Upper lobe of left lung (tissue), 6 donors: ENCODE measurements around the gene SPTBN1. TPM values are rescaled to one million over a fixed set of nuclear protein-coding genes. Genes with fewer than 3 reads are reported as not detected.

Experiments
- ATAC-seq, 2 donors: fragments of 200-7000 bp; cut with Tn5 transposase; one replicate each; pipeline ENCODE4 v1.9.1; 2022; ENCODE audit warnings: mild to moderate bottlenecking in 2 of 2, moderate library complexity in 2 of 2; ENCODE audit not compliant: low FRiP score in 2 of 2
- DNase-seq, 2 donors: peaks; one replicate each; pipeline ENCODE4 v3.0.0-alpha.2; 2019 to 2020
- H3K27ac ChIP-seq, 4 donors: fragments of 200-600 bp; sonication (generic); one replicate each; pipeline ENCODE4 v1.5.1; 2016 to 2019
- H3K27me3 ChIP-seq, 4 donors: fragments of 200-600 bp; sonication (generic); one replicate each; pipeline ENCODE4 v1.5.1; 2017 to 2019
- H3K36me3 ChIP-seq, 4 donors: fragments of 200-600 bp; sonication (generic); one replicate each; pipeline ENCODE4 v1.5.1; 2016 to 2019
- H3K4me1 ChIP-seq, 4 donors: fragments of 200-600 bp; sonication (generic); one replicate each; pipeline ENCODE4 v1.5.1; 2018 to 2019
- H3K4me3 ChIP-seq, 4 donors: fragments of 200-600 bp; sonication (generic); one replicate each; pipeline ENCODE4 v1.5.1; 2017 to 2019; ENCODE audit warnings: mild to moderate bottlenecking in 2 of 4, moderate library complexity in 1 of 4
- H3K9me3 ChIP-seq, 4 donors: fragments of 200-600 bp; sonication (generic); one replicate each; pipeline ENCODE4 v1.5.1; 2018 to 2019
- EP300 ChIP-seq, 4 donors: sonication (generic); formaldehyde crosslinking; IDR thresholded peaks; one replicate each; pipeline ENCODE4 v1.5.1; 2017; ENCODE audit warnings: antibody characterized with exemption in 4 of 4, control low read depth in 2 of 4
- POLR2A ChIP-seq, 4 donors: fragments of 450-650 bp; IDR thresholded peaks; one replicate each; pipeline ENCODE4 v1.5.1; 2016 to 2017; ENCODE audit warnings: antibody characterized with exemption in 4 of 4, mild to moderate bottlenecking in 2 of 4
- POLR2AphosphoS5 ChIP-seq, 2 donors: sonication (generic); formaldehyde crosslinking; IDR thresholded peaks; one replicate each; pipeline ENCODE4 v1.5.1; 2017; ENCODE audit warnings: antibody characterized with exemption in 2 of 2
- WGBS, 2 donors: methylation state at CpG; one replicate each; pipeline ENCODE4 v1.1.5; 2017 to 2018; 5-methylcytosine and 5-hydroxymethylcytosine counted together
- total RNA-seq, 6 donors: library from RNA; depleted of rRNA in 4 of 6; stranded (reverse); fragments of >200 nt in 4 of 6; gene quantifications; one replicate each; pipeline versions ENCODE4 v1.1.0 to v1.2.1, GENCODE V29; 2016 to 2021
- TF ChIP-seq, protein P1 (sequence below), 6 experiments: fragments of 450-650 bp in 4 of 6; fragments of 200-600 bp in 2 of 6; sonication (generic) in 2 of 6; IDR thresholded peaks; one replicate each; pipeline ENCODE4 v1.5.1; 2016 to 2019; ENCODE audit warnings: antibody characterized with exemption in 6 of 6
- donor health status: DM: no; HTN: no; CAD: no; lungs with moderate emphysema.
- donor health status: DM: no; HTN: yes; CAD: no; lungs with severe emphysema.

Gene SPTBN1
- total RNA-seq, 6 donors from 2014 or later = 449 to 911 (median 654) TPM

DNA sequence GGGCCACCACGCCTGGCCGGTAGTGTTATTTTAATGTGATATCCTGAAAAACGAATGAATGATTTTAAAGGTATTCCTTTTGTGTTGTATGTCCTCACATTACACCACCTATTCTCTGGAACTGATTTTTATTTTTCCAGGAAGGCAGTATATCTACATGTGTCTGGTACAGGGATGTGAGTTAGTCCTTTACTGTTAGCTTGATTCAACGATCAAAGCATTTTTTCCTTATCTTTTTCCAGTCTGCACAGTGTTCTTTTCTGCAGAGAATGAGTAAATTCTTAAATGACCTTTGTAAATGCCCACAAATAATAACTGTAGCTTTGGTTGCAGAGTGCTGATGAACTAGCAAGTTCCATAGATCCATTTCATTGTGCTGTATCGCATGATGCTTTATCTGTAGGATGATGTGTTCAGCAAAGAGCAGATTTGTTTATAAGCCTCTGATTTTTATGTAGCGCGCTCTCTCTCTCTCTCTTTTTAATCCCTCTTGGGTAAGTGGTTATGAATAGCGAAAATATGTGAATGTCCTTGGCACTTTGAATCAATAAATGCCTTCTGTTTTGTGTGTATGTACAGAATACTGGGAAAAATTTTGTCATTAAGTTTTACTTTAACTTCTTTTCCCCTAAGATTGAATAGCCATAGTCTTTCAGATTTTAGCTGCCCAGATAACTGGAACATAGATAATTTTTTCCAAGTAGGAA is 184.9 kb downstream of the SPTBN1 start:
- H3K27me3 ChIP-seq = no peaks in the 10 kb centered on the region
- WGBS, 2 donors = 72 to 77% methylated on average over 8 of the region's 8 CpGs
- no peak for DNase-seq
- H3K9me3 ChIP-seq = no peaks in the 10 kb centered on the region
- TF ChIP-seq POLR2A (IDR thresholded peaks at IDR 0.05) (no peak), POLR2AphosphoS5 (IDR thresholded peaks at IDR 0.05) (no peak), EP300 (IDR thresholded peaks at IDR 0.05) (no peak)
- TF ChIP-seq, protein P1, sequence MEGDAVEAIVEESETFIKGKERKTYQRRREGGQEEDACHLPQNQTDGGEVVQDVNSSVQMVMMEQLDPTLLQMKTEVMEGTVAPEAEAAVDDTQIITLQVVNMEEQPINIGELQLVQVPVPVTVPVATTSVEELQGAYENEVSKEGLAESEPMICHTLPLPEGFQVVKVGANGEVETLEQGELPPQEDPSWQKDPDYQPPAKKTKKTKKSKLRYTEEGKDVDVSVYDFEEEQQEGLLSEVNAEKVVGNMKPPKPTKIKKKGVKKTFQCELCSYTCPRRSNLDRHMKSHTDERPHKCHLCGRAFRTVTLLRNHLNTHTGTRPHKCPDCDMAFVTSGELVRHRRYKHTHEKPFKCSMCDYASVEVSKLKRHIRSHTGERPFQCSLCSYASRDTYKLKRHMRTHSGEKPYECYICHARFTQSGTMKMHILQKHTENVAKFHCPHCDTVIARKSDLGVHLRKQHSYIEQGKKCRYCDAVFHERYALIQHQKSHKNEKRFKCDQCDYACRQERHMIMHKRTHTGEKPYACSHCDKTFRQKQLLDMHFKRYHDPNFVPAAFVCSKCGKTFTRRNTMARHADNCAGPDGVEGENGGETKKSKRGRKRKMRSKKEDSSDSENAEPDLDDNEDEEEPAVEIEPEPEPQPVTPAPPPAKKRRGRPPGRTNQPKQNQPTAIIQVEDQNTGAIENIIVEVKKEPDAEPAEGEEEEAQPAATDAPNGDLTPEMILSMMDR (IDR thresholded peaks at IDR 0.05) = no peak
- ATAC-seq = no peak
- no peak overlapping the region for H3K4me3 ChIP-seq
- H3K4me1 ChIP-seq = peaks cover 30 to 51% (median 43%) of the 10 kb centered on the region in 4 donors
- peaks cover 31 to 90% (median 54%) of the 10 kb centered on the region in 4 donors for H3K36me3 ChIP-seq
- peak overlapping the region; percentile 27 to 87 (median 62) for H3K27ac ChIP-seq

DNA sequence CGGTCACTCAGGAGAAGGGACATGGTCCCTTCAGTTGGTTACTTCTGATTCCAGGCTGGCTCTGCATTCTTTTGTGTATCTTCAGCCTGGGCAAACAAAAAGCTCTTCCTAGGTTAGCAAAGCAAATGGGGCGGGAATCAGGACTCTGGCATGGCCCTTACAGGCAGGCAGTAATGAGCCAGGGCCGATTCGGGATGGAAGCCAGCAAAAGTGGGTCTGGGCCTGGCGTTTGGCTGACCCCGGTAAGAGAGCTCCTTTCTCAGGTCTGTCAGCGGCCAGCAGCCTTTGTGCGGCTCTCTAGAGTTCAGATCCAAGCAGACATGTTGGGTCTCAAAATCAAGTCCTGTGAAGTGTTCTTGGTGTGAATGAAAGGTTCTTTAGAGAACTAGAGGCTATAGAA is 185.9 kb downstream of the SPTBN1 start:
- H3K9me3 ChIP-seq = no peaks in the 10 kb centered on the region
- H3K27ac ChIP-seq = peak overlapping the region; percentile 37 to 87 (median 64)
- 59 to 74% methylated on average over 8 of the region's 8 CpGs for WGBS, 2 donors
- no peak for DNase-seq
- TF ChIP-seq POLR2A (IDR thresholded peaks at IDR 0.05) (no peak), POLR2AphosphoS5 (IDR thresholded peaks at IDR 0.05) (no peak), EP300 (IDR thresholded peaks at IDR 0.05) (no peak)
- H3K4me1 ChIP-seq = peaks cover 24 to 41% (median 33%) of the 10 kb centered on the region in 4 donors
- H3K27me3 ChIP-seq = no peaks in the 10 kb centered on the region
- ATAC-seq = no peak
- peaks cover 41 to 90% (median 64%) of the 10 kb centered on the region in 4 donors for H3K36me3 ChIP-seq
- H3K4me3 ChIP-seq = no peak overlapping the region

DNA sequence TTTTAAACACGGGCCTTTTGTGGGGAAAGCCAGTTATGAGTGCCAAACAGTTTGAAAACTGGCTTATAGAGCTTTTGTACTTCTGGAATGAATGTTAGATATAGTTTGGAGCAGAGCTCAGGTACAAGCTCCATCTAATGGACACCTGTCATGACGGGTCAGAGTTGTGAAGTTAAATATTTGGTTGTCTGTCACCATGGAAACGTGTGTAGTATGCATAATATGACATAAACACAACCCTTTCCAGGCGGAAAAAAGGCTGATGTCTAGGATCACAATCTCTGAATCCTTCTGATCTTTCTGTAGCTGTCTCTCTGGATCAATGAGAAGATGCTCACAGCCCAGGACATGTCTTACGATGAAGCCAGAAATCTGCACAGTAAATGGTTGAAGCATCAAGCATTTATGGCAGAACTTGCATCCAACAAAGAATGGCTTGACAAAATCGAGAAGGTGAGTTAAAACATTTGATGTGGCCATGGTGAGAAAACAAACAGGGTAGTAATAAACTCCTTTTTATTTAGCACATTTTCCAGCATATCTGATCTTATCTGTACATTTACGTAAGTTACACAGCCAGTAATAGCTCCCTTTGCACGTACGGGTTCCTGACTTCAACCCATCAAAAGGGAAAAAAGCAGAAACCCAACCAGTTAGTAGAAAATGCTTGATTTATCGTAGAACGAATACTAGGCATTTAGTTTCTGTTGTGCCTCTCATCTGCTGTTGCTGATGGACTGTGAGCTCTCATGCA is 186.7 kb downstream of the SPTBN1 start:
- H3K9me3 ChIP-seq = no peaks in the 10 kb centered on the region
- H3K36me3 ChIP-seq = peaks cover 50 to 90% (median 67%) of the 10 kb centered on the region in 4 donors
- no peak for ATAC-seq
- no peak overlapping the region for H3K4me3 ChIP-seq
- peaks cover 21 to 37% (median 29%) of the 10 kb centered on the region in 4 donors for H3K4me1 ChIP-seq
- peak overlapping the region in 3 of 4 donors; percentile 10 to 87 (median 70) for H3K27ac ChIP-seq
- no peaks in the 10 kb centered on the region for H3K27me3 ChIP-seq
- WGBS, 2 donors = 79 to 80% methylated on average over 11 of the region's 11 CpGs
- TF ChIP-seq POLR2AphosphoS5 (IDR thresholded peaks at IDR 0.05) (no peak), EP300 (IDR thresholded peaks at IDR 0.05) (no peak), POLR2A (IDR thresholded peaks at IDR 0.05) (no peak)
- TF ChIP-seq, protein P1 (IDR thresholded peaks at IDR 0.05) = no peak
- DNase-seq = no peak

DNA sequence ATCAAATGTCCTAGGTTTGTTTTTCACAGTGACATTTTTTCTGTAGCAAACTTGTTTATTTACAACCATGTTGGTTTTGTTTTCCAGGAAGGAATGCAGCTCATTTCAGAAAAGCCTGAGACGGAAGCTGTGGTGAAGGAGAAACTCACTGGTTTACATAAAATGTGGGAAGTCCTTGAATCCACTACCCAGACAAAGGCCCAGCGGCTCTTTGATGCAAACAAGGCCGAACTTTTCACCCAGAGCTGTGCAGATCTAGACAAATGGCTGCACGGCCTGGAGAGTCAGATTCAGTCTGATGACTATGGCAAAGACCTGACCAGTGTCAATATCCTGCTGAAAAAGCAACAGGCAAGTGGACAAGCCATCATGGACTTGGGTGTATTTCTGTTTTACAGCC is 188.1 kb downstream of the SPTBN1 start:
- Histone ChIP-seq H3K36me3 (peaks cover 54 to 90% (median 68%) of the 10 kb centered on the region in 4 donors), H3K9me3 (no peaks in the 10 kb centered on the region), H3K4me1 (peaks cover 12 to 26% (median 20%) of the 10 kb centered on the region in 4 donors), H3K27me3 (no peaks in the 10 kb centered on the region), H3K4me3 (no peak overlapping the region), H3K27ac (peak overlapping the region in 2 of 4 donors; percentile 3 to 8)
- 40 to 70% methylated on average over 4 of the region's 4 CpGs for WGBS, 2 donors
- ATAC-seq (no peak), DNase-seq (no peak)
- TF ChIP-seq, protein P1 (IDR thresholded peaks at IDR 0.05) = no peak

DNA sequence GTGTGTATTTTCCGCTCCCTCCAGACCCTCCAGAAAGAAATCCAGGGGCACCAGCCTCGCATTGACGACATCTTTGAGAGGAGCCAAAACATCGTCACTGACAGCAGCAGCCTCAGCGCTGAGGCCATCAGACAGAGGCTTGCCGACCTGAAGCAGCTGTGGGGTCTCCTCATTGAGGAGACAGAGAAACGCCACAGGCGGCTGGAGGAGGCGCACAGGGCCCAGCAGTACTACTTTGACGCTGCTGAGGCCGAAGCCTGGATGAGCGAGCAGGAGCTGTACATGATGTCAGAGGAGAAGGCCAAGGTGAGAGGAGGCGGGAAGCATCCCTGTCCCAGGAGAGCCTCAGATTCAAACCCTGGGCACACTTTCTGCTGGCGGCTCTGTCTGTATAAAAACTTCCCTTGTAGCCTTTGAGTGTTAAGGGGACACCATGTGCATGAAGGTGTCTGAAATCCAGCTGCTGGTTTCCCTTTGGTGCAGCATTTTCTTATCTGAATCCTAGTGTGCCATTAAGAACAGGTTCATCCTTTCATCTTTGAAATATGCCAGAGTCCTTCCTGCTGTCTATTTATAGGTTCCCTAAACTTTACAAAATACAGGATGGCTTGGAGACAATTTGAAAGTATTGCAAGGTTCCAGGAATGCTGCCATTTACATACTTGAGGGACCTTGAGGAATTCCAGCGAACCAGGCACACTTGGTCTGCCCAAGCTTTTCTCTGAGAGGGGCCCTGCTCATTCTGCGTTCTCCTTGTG is 190.2 kb downstream of the SPTBN1 start:
- Histone ChIP-seq H3K27ac (peak overlapping the region in 2 of 4 donors; percentile 13 to 32), H3K36me3 (peaks cover 64 to 95% (median 77%) of the 10 kb centered on the region in 4 donors), H3K9me3 (no peaks in the 10 kb centered on the region), H3K4me3 (no peak overlapping the region), H3K4me1 (peaks cover under 1 to 12% (median 5%) of the 10 kb centered on the region in 4 donors), H3K27me3 (no peaks in the 10 kb centered on the region)
- 95% methylated on average over 16 of the region's 16 CpGs for WGBS, 2 donors
- no peak for ATAC-seq
- TF ChIP-seq POLR2A (IDR thresholded peaks at IDR 0.05) = no peak
- TF ChIP-seq, protein P1 (IDR thresholded peaks at IDR 0.05) = no peak
- TF ChIP-seq POLR2AphosphoS5 (IDR thresholded peaks at IDR 0.05) = no peak
- TF ChIP-seq EP300 (IDR thresholded peaks at IDR 0.05) = no peak
- DNase-seq = no peak
